MM.1S (cell line): ENCODE results near the gene DENND5A.

Experiments
- CTCF ChIP-seq: fragments of 300-600 bp; sonication (generic); IDR thresholded peaks from 2 replicates; pipeline ENCODE4 v1.5.1; 2016; ENCODE audit warnings: antibody characterized with exemption, low read length, mixed read lengths
- EZH2 ChIP-seq: fragments of 300-600 bp; sonication (generic); optimal IDR thresholded peaks from 2 replicates; pipeline ENCODE3; 2017; ENCODE audit warnings: low read depth, mild to moderate bottlenecking, antibody characterized with exemption, low read length, mixed read lengths

DNA sequence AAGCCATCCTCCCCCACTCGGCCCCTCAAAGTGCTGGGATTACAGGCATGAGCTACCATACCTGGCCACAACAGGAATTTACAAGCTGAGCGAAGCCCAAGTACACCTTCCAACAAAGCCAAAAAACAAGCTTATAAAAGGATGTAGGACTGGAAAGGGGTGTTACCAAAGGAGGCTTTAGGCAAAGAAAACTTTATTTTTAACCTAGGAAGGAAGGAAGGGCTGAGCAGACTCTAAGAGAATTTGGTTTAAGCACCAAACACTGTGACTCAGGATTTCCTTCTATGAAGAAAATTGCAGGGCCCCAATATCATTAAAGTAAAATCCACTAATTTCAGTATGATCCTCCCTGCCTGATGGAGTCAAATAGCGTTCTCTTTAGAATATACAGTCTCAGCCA lies 12.1 kb downstream of the DENND5A start:
- TF ChIP-seq EZH2, result no peak
- no peak for TF ChIP-seq CTCF
